GM19455 (cell line): ENCODE measurements around the gene HS6ST2.
"Not testable (repeated sequence)": the region's sequence is repeated elsewhere in the genome, so short reads cannot be mapped to it uniquely, and the experiment has no call there.

ENCODE experiments used
- ATAC-seq: cut with Tn5 transposase; IDR thresholded peaks from one replicate; pipeline ENCODE4 v1.9.1; 2021; ENCODE audit not compliant: unreplicated experiment

The HS6ST2 gene

GRCh38 chrX:132958091-132958703, at the start of gene HS6ST2:
TSS of gene HS6ST2 (minus strand) at chrX:132958629.
- ATAC-seq = no peak

DNA sequence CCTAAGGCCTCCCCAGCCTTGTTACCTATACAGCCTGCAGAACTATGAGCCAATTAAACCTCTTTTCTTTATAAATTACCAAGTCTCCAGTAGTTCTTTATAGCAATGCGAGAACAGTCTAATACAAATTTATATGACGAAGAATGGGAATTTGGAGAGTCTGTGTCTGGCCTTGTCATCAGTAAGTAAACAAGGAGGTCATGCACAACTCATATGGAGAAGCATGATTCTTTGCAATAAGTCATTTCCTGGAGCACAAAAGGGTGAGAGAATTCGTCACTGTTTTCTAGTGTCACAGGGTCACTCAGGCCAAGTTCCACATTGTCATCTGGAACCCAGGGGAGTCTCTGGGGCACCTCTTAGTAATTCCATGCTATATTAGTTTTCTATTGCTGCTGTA, 49.0 kb upstream of the HS6ST2 start:
- no peak for ATAC-seq

GRCh38 chrX:133005616-133006015, 47.2 kb upstream of the HS6ST2 start:
- no peak for ATAC-seq

DNA sequence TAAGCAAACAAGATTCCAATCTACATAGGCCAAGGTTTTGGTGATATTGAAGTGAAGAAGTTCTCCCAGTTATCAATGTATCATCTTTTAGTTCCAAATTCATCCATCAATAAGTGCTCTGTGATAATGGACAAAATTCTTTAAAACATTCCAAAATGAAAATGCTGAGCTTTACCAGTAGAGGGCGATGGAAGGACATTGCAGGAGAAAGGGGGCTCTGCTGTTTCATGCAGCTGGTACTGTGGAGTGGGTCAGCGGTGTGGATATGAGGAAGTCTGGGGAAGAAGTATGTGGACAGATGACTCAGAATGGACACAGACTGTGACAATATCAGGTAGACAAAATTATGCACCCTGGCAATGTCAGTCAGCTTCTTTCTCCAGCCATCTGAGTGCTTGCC, 46.6 kb upstream of the HS6ST2 start:
- ATAC-seq = no peak

DNA sequence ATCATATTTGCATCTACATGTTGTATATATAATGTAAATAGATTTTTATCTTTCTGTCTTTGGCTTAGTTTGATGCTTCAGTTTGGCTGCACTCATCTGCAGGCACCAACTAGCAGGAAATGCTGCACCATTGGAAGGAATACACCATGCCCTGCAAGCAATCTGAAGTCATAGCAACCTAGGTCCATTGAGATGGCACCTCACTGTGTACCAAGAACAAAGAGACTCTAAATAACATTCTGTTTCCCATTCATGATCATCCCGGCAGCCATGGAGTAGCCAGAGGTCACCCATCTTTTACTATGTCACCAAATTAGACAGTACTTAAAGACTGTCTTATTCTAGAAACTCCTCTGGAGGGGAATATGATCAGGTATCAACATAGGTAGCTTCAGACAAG, 40.8 kb upstream of the HS6ST2 start:
- no peak for ATAC-seq

DNA sequence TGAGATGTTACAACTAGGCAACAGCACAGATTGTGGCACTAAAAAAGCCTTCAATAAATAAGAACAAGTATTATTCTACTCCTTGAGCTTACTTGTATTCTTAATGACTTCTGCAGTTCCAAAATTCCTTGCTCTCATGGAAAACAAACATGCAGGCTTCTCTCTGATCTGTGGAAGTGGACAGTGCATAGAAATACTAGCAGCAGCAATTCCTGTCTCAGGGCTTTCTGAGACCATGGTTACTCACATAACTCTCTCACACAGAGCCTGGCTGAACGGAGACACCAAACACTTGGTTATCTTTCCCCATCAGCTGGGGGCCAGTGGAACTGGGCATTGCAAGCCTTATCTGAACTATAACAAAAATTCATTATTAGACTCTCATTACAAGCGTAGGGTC, 32.4 kb upstream of the HS6ST2 start:
- no peak for ATAC-seq

GRCh38 chrX:132986556-132986955, 28.1 kb upstream of the HS6ST2 start:
- ATAC-seq = no peak

- no peak for ATAC-seq
Measured at GRCh38 chrX:132984058-132984650, 25.7 kb upstream of the HS6ST2 start.

DNA sequence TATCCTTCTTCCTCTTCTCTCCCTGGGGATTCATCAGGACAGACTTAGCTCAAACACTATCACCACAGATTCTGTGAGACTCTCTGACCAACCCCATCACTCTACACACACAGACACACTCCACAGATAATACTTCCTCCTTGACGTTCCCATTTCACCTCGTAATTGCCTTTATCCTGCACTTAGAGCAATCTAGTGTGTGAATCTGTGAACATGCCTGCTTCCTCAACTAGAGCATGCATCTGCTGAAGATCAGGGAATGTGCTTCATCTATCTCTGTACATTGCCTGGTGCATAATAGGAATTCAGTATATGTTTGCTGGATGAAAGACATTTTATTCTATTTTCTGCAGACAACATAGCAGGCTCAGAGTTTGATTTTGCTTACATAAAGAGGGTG, 25.1 kb upstream of the HS6ST2 start:
- no peak for ATAC-seq

- not testable (repeated sequence) for ATAC-seq
Measured at GRCh38 chrX:132980035-132980434, 21.6 kb upstream of the HS6ST2 start.

DNA sequence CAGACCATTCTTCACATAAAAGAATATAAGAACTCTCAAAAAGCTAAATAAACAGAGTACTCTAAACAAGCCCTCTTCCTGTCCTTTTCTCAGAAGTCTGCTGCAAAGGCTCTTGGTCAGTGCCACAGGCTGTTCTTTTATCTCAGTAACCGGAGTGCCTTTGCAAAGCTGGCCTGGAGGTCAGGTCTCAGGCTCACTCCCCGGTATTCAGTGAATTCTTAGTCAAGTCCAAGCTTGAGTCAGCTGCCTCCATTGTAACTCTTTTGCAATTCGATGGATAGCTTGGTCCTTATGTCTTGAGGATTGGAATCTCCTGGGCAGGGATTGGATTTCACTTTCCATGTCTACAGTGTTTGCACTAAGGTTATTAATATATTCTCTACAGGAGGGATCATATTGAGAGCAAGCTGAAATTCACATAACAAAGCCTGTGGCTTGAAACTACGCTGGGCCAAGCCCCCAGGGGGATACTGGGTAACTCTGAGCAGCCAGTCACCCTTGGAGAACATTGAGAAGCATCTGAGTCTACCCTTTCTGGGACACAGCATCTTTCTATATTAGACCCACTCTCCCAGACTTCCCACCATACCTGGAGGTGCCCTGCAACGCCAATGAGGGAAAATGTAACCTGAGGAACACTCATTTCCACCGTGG, 10.0 kb upstream of the HS6ST2 start:
- no peak for ATAC-seq

DNA sequence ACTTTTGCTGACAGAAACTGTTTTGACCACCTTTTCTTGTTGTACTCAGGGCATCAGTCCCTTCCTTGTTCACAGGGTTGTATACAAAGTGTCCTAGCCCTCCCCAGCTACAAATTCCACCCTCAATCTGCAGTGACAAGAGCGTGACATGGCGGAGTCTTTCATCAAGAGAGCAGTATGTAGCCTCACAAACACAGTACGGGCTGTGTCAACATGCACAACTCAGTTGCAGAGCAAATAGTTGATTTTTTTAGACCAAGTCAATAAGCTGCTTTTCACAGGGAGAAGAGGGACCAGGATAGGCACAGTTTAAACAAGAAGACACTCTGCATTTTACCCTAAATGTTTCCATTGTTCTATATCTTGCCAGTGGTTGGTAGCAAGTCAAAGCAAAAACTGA, 8.6 kb upstream of the HS6ST2 start:
- no peak for ATAC-seq

DNA sequence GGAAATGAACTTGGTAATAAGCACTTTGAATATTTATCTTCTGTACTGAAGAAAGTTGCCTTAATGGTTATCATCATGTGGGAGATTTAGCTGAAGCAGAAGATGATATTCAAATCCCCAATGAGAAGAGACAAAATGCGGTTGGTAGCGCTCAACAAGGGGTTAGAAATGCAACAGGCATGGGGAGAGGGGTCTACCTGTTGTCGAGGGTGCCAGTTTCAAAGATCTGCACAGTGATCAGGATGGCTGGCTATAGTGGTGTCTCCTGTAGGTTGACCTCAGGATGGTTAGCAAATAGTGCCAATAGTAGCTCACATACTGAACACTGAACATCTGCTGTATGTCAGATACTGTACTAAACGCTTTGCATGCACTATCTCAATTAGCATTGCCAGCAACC, 7.0 kb upstream of the HS6ST2 start:
- no peak for ATAC-seq

GRCh38 chrX:132961511-132961910, 3.1 kb upstream of the HS6ST2 start:
- no peak for ATAC-seq

- no peak for ATAC-seq
Measured at GRCh38 chrX:132957211-132958090, 978 bp downstream of the HS6ST2 start.

DNA sequence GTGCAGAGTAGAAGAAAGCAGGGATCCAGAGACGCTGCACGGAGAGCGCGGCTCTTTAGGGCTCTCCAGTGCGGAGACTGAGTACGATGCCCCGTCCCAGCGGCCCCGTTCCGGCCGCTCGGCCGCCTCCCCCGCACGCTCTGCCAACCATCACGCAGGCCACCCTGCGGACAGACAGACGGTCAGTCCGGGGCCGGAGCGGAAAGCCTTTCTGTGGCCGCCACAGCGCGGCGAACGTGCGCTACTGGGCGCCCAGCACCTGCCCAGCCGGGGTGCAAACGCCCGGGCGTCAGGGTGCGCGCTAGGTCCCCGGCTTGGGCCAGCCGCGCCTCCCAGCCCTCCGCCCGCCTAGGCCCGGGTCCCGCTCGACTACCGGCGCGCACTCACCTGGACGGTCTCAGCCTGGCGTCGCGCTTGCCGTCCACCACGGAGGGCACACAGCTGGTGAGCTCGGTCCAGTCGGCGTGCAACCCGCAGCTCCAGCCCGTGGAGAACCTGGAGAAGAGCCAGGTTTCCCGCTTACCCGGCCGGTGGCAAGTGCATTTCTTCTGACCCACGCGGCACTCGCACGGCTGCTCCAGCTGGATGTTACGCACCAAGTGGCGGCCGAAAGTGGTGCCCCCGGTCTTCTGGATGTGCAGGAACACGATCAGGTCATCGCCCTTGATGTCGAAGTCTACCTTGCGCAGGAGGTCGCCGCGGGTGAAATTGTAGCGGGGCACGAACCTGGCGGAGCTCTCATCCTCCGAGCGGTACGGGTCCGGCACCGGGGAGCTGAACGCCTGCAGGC, 1.8 kb downstream of the HS6ST2 start:
- no peak for ATAC-seq

DNA sequence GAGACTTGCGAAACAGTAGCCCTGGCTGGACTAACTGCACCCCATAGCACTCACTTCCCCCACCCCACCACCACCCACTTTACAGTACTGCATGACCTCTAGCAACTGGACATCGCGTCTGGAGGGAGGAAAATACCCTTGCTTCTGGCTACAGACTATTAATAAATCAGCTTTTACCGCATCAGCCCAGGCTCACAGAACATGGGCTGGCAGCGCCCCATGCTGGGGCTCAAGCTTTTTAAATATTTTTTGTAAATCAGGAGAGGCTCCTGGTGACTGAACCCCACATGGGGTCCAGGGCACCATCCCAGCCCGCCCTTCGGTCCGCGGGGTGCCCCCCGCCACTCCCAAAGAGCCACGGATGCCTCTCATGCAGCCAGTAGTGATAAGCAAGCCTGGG, 2.7 kb downstream of the HS6ST2 start:
- no peak for ATAC-seq

- no peak for ATAC-seq
Measured at GRCh38 chrX:132954323-132954722, 4.1 kb downstream of the HS6ST2 start.

DNA sequence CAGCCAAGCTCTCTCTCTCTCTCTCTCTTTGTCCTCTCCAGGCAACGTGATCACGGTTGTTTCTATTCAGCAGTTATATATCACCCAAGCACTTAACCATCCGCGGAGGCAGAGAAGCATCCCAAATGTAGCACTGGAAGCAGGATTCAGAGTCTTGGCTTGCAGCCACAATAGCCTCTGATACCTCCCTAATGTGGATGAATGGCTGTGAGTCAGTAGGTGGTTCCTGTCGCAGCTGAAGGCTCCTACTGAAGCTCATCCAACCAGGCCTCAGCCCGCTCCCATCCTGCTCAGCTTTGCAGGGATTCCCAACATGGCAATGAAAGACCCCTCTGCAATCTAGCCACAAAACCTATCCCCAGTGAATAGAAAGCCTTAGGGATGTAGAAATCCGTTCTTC, 5.1 kb downstream of the HS6ST2 start:
- no peak for ATAC-seq

DNA sequence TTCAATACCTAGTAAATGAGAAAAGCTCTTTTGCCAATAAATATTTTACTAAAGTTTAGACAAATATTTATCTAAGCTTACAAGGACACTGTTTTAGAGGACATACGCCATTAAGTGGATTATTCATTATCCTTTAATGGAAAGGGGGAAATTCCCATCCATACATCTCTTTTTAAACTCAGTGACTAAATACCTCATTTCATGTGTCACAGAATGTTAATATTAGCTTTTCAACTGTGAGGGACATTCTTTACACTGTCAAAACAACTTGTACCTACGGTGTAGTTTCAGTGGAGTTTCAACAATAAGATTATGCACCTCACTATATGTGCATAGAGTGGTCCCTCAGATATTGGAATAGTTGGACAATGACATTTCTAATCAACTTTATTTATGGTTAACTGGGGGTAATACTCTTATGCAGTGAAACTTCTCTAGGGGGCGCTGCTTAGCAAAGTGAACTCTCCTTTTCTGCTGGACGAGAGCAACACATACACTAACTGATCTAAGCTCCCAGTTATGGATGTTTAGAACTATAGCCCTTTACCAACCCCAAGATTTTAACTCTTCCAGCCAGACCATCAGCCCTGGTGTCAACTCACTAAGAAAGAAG, 9.7 kb downstream of the HS6ST2 start:
- ATAC-seq = no peak
